Mesodermal cell (in vitro differentiated cells): ENCODE data around the gene CD48.

Experiments used
- H3K27ac ChIP-seq: 2 replicates; pipeline ENCODE4 v1.7.0; 2013; ENCODE audit warnings: mild to moderate bottlenecking, low read depth, low read length, moderate library complexity; ENCODE audit not compliant: severe bottlenecking
- H3K36me3 ChIP-seq: 2 replicates; pipeline ENCODE4 v1.7.1; 2013; ENCODE audit warnings: mild to moderate bottlenecking, low read length, moderate library complexity; ENCODE audit not compliant: control insufficient read depth, insufficient read depth
- H3K4me1 ChIP-seq: one replicate; pipeline ENCODE4 v1.7.1; 2013; ENCODE audit warnings: mild to moderate bottlenecking, low read length; ENCODE audit not compliant: insufficient read depth, control insufficient read depth, poor library complexity, severe bottlenecking
- H3K4me3 ChIP-seq: 2 replicates; pipeline ENCODE4 v1.7.0; 2013; ENCODE audit warnings: low read length, control low read depth, mild to moderate bottlenecking; ENCODE audit not compliant: insufficient read depth, poor library complexity, severe bottlenecking; ENCODE audit errors: extremely low read depth
- H3K9me3 ChIP-seq: 2 replicates; pipeline ENCODE4 v1.7.1; 2013; ENCODE audit warnings: mild to moderate bottlenecking, low read length, moderate library complexity; ENCODE audit not compliant: control insufficient read depth
- WGBS, 2 experiments: methylation state at CpG; one replicate each; pipeline ENCODE4 v1.1.5; 2013; ENCODE audit warnings: missing lambda C conversion rate in 2 of 2; ENCODE audit not compliant: insufficient coverage in 2 of 2; 5-methylcytosine and 5-hydroxymethylcytosine counted together

Gene CD48

GRCh38 chr1:160651433-160652064, 60.1 kb downstream of the CD48 start:
- Histone ChIP-seq H3K4me3 (no peak overlapping the region), H3K4me1 (peaks cover 30% of the 10 kb centered on the region), H3K9me3 (peaks cover 2% of the 10 kb centered on the region), H3K27ac (peak overlapping the region; percentile 24), H3K36me3 (no peaks in the 10 kb centered on the region)
- WGBS, 2 experiments, result 43% methylated on average over 1 of the region's 1 CpG; no CpG with 5 or more reads in 1 of the 2 experiments

DNA sequence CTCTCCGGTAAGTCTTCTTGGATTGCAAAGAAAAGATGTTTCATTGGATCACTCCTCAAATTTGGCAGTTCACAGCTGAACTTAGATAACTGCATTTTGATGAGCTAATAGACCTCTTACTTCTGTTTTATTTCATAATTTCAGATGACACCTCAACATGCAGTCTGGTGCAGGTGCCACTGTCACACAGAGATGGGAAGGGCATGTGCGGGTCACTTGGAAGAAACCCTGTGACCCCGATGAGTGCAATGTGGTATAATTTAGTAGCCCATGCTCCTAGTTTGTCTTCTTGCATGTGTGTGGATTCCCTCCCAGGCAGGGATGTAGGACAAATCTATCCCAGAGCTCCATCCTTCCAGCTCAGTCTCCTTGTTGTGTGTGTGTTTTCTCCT, 64.3 kb downstream of the CD48 start:
- Histone ChIP-seq H3K27ac (no peak overlapping the region), H3K36me3 (no peaks in the 10 kb centered on the region), H3K4me3 (no peak overlapping the region), H3K9me3 (peaks cover 2% of the 10 kb centered on the region), H3K4me1 (peaks cover 15% of the 10 kb centered on the region)
- WGBS, 2 experiments, result 89 to 92% methylated on average over 2 of the region's 3 CpGs

- Histone ChIP-seq H3K4me3 (no peak within 1 kb of the TSS), H3K36me3 (no peaks in the 10 kb centered on the region), H3K27ac (no peak within 1 kb of the TSS), H3K9me3 (peaks cover 2% of the 10 kb centered on the region), H3K4me1 (peaks cover 12% of the 10 kb centered on the region)
- WGBS, 2 experiments, result 85 to 91% methylated on average over 8 to 11 of the region's 11 CpGs
Measured at GRCh38 chr1:160646711-160647328, 64.8 kb downstream of the CD48 start, which contains the start of gene SLAMF1. Gene SLAMF1, minus strand, starts transcription at chr1:160647044. Its CDS starts 99 bp downstream, at chr1:160646945.

DNA sequence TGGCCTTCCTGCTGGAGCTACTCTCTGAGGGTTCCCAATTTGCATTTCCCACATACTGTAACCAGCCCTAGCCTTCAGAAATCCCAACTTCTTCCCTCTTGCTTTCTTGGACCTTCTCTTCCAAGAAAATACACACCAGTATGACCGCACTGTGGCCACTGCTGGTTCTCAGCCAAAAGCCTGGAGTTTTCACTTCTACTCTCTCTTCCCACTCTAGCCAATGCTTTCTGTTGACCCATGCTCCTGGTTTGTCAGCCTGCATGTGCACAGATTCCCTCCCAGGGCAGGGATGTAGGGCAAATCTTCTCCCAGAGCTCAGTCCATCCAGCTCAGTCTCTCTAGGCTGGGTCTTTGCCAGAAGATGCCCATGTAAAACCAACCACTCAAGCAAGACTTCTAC, 65.4 kb downstream of the CD48 start:
- WGBS, 2 experiments, result 100% methylated on average over 1 of the region's 1 CpG
- Histone ChIP-seq H3K4me3 (no peak overlapping the region), H3K9me3 (peaks cover 2% of the 10 kb centered on the region), H3K36me3 (no peaks in the 10 kb centered on the region), H3K27ac (no peak overlapping the region), H3K4me1 (peaks cover 5% of the 10 kb centered on the region)

GRCh38 chr1:160645386-160646130, 66.1 kb downstream of the CD48 start:
- Histone ChIP-seq H3K9me3 (peaks cover 2% of the 10 kb centered on the region), H3K4me3 (no peak overlapping the region), H3K27ac (no peak overlapping the region), H3K36me3 (no peaks in the 10 kb centered on the region), H3K4me1 (no peaks in the 10 kb centered on the region)
- 93 to 95% methylated on average over 10 to 12 of the region's 13 CpGs for WGBS, 2 experiments

GRCh38 chr1:160644399-160644798, 67.2 kb downstream of the CD48 start:
- Histone ChIP-seq H3K4me3 (no peak overlapping the region), H3K27ac (no peak overlapping the region), H3K9me3 (peaks cover 2% of the 10 kb centered on the region), H3K4me1 (peaks cover 4% of the 10 kb centered on the region), H3K36me3 (no peaks in the 10 kb centered on the region)

DNA sequence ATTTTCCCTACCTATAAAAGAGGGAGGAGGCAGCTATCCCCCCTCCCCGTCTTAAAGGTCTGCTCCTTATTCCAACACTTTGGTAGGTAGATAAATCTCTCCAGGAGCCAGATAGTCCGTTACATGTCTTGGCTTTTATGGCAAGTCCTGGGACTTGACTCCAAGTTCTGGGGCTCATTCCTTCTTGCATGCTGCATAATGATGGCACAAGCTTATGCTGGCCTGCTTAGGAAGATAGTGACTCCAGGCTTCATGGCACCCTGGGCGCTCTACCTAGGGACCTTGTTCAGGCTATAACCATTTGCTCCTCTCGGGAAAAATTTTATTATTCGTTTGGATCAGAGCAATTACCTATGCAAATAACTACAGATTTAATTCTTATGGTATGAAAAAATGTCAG, 68.5 kb downstream of the CD48 start:
- H3K9me3 ChIP-seq, result no peaks in the 10 kb centered on the region
- H3K27ac ChIP-seq, result no peak overlapping the region
- 75 to 94% methylated on average over 2 of the region's 5 CpGs for WGBS, 2 experiments
- H3K4me1 ChIP-seq, result peaks cover 13% of the 10 kb centered on the region
- H3K4me3 ChIP-seq, result no peak overlapping the region
- H3K36me3 ChIP-seq, result no peaks in the 10 kb centered on the region

GRCh38 chr1:160642281-160642644, 69.4 kb downstream of the CD48 start:
- no peak overlapping the region for H3K4me3 ChIP-seq
- H3K27ac ChIP-seq, result no peak overlapping the region
- H3K36me3 ChIP-seq, result no peaks in the 10 kb centered on the region
- no peaks in the 10 kb centered on the region for H3K9me3 ChIP-seq
- WGBS, 2 experiments, result 100% methylated on average over 2 of the region's 2 CpGs
- peaks cover 22% of the 10 kb centered on the region for H3K4me1 ChIP-seq

DNA sequence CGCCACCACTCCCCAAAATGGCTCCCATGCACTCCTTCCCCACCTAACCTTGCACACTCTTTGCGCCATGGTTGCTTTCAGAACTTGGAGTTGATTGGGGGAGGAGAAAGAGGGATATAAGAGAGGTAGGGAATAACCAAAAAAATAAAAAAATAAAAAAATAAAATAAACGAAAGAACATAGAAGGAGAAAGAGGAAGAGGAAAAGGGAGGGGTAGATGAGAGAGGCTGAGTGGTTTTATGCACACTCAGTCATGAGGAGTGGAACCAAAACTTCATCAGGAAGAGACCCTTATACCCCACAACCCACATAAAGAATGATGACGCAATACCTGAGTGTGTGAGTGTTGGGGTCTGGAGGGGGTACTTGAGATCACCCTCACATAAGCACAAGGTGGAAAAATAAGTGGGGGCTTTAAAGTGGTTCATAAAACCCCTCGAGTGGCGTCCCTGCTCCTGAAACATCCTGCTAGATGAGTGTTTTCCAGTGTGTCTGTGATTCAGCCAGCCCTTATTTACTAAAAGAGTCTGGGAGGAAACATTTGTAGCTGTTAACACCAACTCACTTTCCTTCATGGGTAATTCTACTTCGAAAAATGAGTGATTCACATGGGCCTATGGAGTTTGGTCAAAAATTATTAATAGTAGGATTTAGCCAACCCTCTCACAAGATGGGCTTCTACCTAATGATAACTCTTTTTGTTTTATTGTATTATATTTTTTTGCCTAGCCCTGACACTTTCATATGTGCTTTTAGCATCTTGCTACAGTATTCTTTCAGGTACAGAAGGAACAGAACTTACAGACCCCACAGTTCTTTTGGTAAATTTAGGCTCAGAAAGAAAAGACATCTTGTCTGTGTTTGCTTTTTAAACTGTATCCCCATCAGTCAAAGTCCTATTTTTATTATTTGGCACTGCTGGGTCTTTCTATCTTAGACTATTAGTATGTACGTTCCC, 70.0 kb downstream of the CD48 start:
- Histone ChIP-seq H3K9me3 (no peaks in the 10 kb centered on the region), H3K4me1 (peaks cover 28% of the 10 kb centered on the region), H3K27ac (no peak overlapping the region), H3K36me3 (no peaks in the 10 kb centered on the region), H3K4me3 (no peak overlapping the region)
- WGBS, 2 experiments, result 87% methylated on average over 3 of the region's 8 CpGs; no CpG with 5 or more reads in 1 of the 2 experiments

- Histone ChIP-seq H3K36me3 (no peaks in the 10 kb centered on the region), H3K27ac (no peak overlapping the region), H3K4me1 (peaks cover 38% of the 10 kb centered on the region), H3K9me3 (no peaks in the 10 kb centered on the region), H3K4me3 (no peak overlapping the region)
- 93 to 100% methylated on average over 1 to 2 of the region's 2 CpGs for WGBS, 2 experiments
Measured at GRCh38 chr1:160640359-160641123, 71.1 kb downstream of the CD48 start.
